Breast epithelium (tissue), 4 donors: ENCODE data around the gene C1QL1. TPM values are rescaled to one million over a fixed set of nuclear protein-coding genes. Genes with fewer than 3 reads are reported as not detected.
A peak's percentile ranks its signal among the peaks of the same experiment; 100 is the strongest.

Source experiments
- DNase-seq, 2 donors: peaks; one replicate each; pipeline ENCODE4 v3.0.0-alpha.2; 2019; ENCODE audit warnings: low spot score in 2 of 2
- H3K27ac ChIP-seq, 2 donors: fragments of 200-600 bp; sonication (generic) in 1 of 2; one replicate each; pipeline ENCODE4 v1.5.1; 2016 to 2019; ENCODE audit warnings: mild to moderate bottlenecking in 1 of 2
- H3K27me3 ChIP-seq, 2 donors: fragments of 200-600 bp; sonication (generic) in 1 of 2; one replicate each; pipeline versions ENCODE4 v1.5.1 to v1.6.0; 2017 to 2019; ENCODE audit warnings: control low read depth in 1 of 2, mild to moderate bottlenecking in 1 of 2
- H3K36me3 ChIP-seq: fragments of 200-600 bp; one replicate; pipeline ENCODE4 v1.5.1; 2019
- H3K4me1 ChIP-seq, 2 donors: fragments of 200-600 bp; sonication (generic); one replicate each; pipeline ENCODE4 v1.5.1; 2016 to 2019; ENCODE audit warnings: control low read depth in 1 of 2
- H3K4me3 ChIP-seq, 3 donors: fragments of 200-600 bp; sonication (generic); 1 replicate in 2 of 3; 2 replicates in 1 of 3; pipeline ENCODE4 v1.5.1; 2016 to 2019; ENCODE audit warnings: mild to moderate bottlenecking in 3 of 3, moderate library complexity in 2 of 3
- H3K9me3 ChIP-seq, 2 donors: fragments of 200-600 bp; sonication (generic) in 1 of 2; one replicate each; pipeline ENCODE4 v1.5.1; 2016 to 2019; ENCODE audit warnings: control low read depth in 1 of 2
- POLR2A ChIP-seq: fragments of 450-650 bp; IDR thresholded peaks from one replicate; pipeline ENCODE4 v1.6.1; 2016; ENCODE audit warnings: antibody characterized with exemption, mild to moderate bottlenecking, moderate library complexity
- POLR2AphosphoS5 ChIP-seq, 3 donors: sonication (generic); formaldehyde crosslinking; IDR thresholded peaks; one replicate each; pipeline ENCODE4 v1.6.1; 2017; ENCODE audit warnings: antibody characterized with exemption in 3 of 3
- intact Hi-C: fragments of 100-400 bp; cut with DNase I; formaldehyde crosslinking; loops from one replicate; pipeline ENCODE4 v1.15.1; 2023; ENCODE audit warnings: low total_unique reads
- total RNA-seq, 3 donors: library from RNA; depleted of rRNA; stranded (reverse); fragments of >200 nt; gene quantifications; one replicate each; pipeline ENCODE4 v1.1.0, GENCODE V29; 2016
- TF ChIP-seq, protein P1 (sequence below), 3 donors: fragments of 450-650 bp; IDR thresholded peaks; one replicate each; pipeline ENCODE4 v1.5.1; 2016 to 2017; ENCODE audit warnings: antibody characterized with exemption in 3 of 3, mild to moderate bottlenecking in 3 of 3, moderate library complexity in 3 of 3

The C1QL1 gene
- total RNA-seq, 3 donors from 2014 or later: 0.98 to 7.2 TPM; not detected in 1

DNA sequence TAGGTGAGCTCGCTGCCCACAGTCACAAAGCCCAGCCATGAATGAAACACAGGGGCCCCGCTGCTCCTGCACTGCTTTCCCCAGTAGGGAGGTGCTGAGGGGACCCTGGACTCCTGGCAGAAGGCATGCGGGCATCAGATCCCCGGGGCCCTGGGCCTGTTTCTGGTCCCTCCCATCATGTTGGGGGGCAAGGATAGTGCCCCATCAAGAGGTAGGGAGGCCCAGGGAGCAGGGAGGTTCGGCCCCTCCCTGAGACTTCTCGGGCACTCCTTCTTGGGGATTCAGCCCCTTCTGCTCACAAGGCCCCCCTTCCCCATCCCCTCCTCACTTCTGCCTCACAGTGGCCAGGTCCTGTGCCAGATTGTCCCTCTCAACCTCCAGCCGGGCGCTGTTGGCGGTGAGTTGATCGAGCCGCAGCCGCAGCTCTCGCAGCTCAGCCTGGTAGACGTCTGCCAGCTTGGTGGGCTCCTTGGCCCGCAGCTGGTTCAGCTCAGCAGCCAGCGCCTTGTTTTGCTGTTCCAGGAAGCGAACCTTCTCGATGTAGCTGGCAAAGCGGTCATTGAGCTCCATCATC lies 53.3 kb downstream of the C1QL1 start:
- H3K4me3 ChIP-seq: no peak overlapping the region
- TF ChIP-seq, protein P1, sequence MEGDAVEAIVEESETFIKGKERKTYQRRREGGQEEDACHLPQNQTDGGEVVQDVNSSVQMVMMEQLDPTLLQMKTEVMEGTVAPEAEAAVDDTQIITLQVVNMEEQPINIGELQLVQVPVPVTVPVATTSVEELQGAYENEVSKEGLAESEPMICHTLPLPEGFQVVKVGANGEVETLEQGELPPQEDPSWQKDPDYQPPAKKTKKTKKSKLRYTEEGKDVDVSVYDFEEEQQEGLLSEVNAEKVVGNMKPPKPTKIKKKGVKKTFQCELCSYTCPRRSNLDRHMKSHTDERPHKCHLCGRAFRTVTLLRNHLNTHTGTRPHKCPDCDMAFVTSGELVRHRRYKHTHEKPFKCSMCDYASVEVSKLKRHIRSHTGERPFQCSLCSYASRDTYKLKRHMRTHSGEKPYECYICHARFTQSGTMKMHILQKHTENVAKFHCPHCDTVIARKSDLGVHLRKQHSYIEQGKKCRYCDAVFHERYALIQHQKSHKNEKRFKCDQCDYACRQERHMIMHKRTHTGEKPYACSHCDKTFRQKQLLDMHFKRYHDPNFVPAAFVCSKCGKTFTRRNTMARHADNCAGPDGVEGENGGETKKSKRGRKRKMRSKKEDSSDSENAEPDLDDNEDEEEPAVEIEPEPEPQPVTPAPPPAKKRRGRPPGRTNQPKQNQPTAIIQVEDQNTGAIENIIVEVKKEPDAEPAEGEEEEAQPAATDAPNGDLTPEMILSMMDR (IDR thresholded peaks at IDR 0.05): no peak
- TF ChIP-seq POLR2A: no peak
- no peak for TF ChIP-seq POLR2AphosphoS5 (IDR thresholded peaks at IDR 0.05)
- no peaks in the 10 kb centered on the region for H3K27me3 ChIP-seq
- peak in 1 of 2 donors; percentile 34 for DNase-seq
- intact Hi-C loops: loop anchor here (5.0 to 10.0 kb wide), 2 partner anchors 108 to 190 kb away; no protein-coding TSS in a partner anchor
- no peaks in the 10 kb centered on the region for H3K36me3 ChIP-seq
- H3K4me1 ChIP-seq: peaks cover 0 to 10% of the 10 kb centered on the region in 2 donors
- no peaks in the 10 kb centered on the region for H3K9me3 ChIP-seq
- peak overlapping the region; percentile 79 to 87 for H3K27ac ChIP-seq

DNA sequence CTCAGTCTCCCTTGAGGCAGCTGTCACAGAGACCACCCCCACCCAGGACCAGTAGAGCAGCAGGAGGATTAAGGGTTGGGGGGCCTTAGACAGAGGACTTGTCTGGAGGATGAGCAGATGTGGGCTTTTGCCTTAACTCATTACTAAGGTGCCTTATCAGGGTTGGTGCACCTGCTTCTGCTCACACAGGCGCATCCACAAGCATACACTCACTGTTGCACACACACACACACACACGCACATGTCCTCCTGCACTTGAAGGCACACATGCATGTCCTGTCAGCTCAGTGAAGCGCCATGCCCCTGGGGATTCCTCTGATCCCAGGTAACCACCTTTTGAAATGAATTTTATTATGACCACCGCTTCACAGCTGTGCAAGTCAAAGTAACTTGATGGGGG lies 54.0 kb downstream of the C1QL1 start:
- no peaks in the 10 kb centered on the region for H3K9me3 ChIP-seq
- peaks cover 0 to 10% of the 10 kb centered on the region in 2 donors for H3K4me1 ChIP-seq
- H3K27ac ChIP-seq: peak overlapping the region in 1 of 2 donors; percentile 87
- no peak overlapping the region for H3K4me3 ChIP-seq
- H3K27me3 ChIP-seq: no peaks in the 10 kb centered on the region
- TF ChIP-seq, protein P1 (IDR thresholded peaks at IDR 0.05): no peak
- no peak for TF ChIP-seq POLR2A
- no peak for TF ChIP-seq POLR2AphosphoS5 (IDR thresholded peaks at IDR 0.05)
- intact Hi-C loops: loop anchor here (10.0 kb wide), 1 partner anchor 191 kb away; no protein-coding TSS in a partner anchor
- H3K36me3 ChIP-seq: no peaks in the 10 kb centered on the region
- peak in 1 of 2 donors; percentile 9 for DNase-seq

DNA sequence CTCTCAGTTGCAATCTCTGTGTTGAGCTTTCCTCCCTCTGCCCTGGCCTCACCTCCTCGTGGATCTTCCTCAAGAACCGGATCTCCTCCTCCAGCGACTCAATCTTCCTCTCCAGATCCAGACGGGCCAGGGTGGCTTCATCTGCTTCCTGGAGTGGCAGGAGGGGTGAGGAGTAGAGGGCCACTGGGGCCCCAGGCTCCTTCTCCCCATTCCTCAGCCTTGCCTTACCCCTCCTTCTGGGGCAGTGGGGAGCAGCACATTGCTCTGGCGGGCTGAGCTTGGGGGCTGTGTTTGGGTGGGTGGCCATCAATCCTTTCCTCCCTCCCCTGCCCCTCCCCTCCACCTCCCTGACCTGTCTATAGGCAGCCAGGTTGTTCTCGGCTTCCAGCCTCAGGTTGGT lies 54.4 kb downstream of the C1QL1 start:
- TF ChIP-seq, protein P1 (IDR thresholded peaks at IDR 0.05): no peak
- TF ChIP-seq POLR2A (no peak), POLR2AphosphoS5 (IDR thresholded peaks at IDR 0.05) (no peak)
- H3K4me1 ChIP-seq: peaks cover 0 to 10% of the 10 kb centered on the region in 2 donors
- H3K27ac ChIP-seq: no peak overlapping the region
- H3K4me3 ChIP-seq: no peak overlapping the region
- H3K9me3 ChIP-seq: no peaks in the 10 kb centered on the region
- DNase-seq: peak in 1 of 2 donors; percentile 25
- no peaks in the 10 kb centered on the region for H3K36me3 ChIP-seq
- H3K27me3 ChIP-seq: no peaks in the 10 kb centered on the region
- intact Hi-C loops: loop anchor here (10.0 kb wide), 1 partner anchor 191 kb away; no protein-coding TSS in a partner anchor

DNA sequence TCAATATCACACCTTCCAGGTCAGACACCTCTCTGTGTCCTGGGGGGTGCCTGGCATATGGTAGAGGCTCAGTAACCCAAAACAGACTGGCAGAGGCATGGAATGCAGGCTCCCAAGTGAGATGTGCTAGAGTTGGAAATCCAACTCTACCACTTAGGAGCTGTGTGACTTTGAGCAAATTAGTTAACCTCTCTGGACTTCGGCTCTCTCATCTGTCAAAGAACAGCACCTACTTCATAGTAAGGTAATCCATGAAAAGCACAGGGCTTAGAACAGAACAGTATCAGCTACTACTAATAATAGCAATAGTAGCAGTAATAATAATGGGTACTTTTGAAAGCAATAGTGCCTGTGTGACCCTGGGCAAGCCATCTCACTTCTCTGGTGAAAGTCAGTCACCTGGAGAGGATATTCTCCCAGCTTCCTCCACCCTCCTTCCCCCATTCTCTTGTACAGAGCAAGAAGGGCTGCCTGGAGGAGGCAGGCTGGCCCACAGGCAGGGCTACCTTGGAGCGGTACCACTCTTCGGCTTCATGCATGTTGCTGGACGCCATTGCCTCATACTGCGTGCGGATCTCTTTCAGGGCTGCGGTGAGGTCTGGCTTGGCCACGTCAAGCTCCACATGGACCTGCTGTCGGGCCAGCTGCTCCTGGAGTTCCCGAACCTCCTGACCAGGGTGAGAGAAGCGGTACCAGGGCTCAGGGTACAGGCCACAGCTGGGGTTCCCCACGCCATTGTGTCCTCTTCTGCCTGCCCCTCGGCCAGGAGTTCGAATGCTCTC lies 55.1 kb downstream of the C1QL1 start:
- peak in 1 of 2 donors; percentile 9 for DNase-seq
- no peaks in the 10 kb centered on the region for H3K9me3 ChIP-seq
- no peak overlapping the region for H3K27ac ChIP-seq
- H3K4me1 ChIP-seq: peaks cover 0 to 10% of the 10 kb centered on the region in 2 donors
- TF ChIP-seq, protein P1 (IDR thresholded peaks at IDR 0.05): no peak
- TF ChIP-seq POLR2A (no peak), POLR2AphosphoS5 (IDR thresholded peaks at IDR 0.05) (no peak)
- H3K4me3 ChIP-seq: no peak overlapping the region
- intact Hi-C loops: loop anchor here (10.0 kb wide), 1 partner anchor 192 kb away; no protein-coding TSS in a partner anchor
- H3K27me3 ChIP-seq: no peaks in the 10 kb centered on the region
- H3K36me3 ChIP-seq: no peaks in the 10 kb centered on the region
